Measurements from ENCODE around the gene CPNE7.
A peak's percentile ranks its signal among the peaks of the same experiment; 100 is the strongest.

CPNE7 gene

GRCh38 chr16:89552329-89552728, 23.2 kb upstream of the CPNE7 start:
- Mint-ChIP-seq H3K27ac (peak overlapping the region; percentile 57), H3K9me3 (no peaks in the 10 kb centered on the region), H3K36me3 (ENCODE audit: low read depth) (peaks cover 64% of the 10 kb centered on the region)

GRCh38 chr16:89552913-89553312, 22.6 kb upstream of the CPNE7 start:
- H3K36me3 Mint-ChIP-seq (ENCODE audit: low read depth), result peaks cover 68% of the 10 kb centered on the region
- H3K4me3 Mint-ChIP-seq, result no peak overlapping the region
- H3K27me3 Mint-ChIP-seq (ENCODE audit: low read depth, poor library complexity), result peaks cover 2% of the 10 kb centered on the region
- DNase-seq, result no peak
- H3K9me3 Mint-ChIP-seq, result no peaks in the 10 kb centered on the region
- TF ChIP-seq CTCF (IDR thresholded peaks at IDR 0.05), result no peak
- H3K27ac Mint-ChIP-seq, result no peak overlapping the region
- H3K4me1 Mint-ChIP-seq, result peaks cover 16% of the 10 kb centered on the region

More at GRCh38 chr16:89552329-89552728, 23.2 kb upstream of the CPNE7 start:
- H3K27me3 Mint-ChIP-seq (ENCODE audit: low read depth, poor library complexity), result peaks cover 2% of the 10 kb centered on the region
- no peak for TF ChIP-seq CTCF (IDR thresholded peaks at IDR 0.05)
- DNase-seq, result no peak
- peaks cover 12% of the 10 kb centered on the region for H3K4me1 Mint-ChIP-seq
- H3K4me3 Mint-ChIP-seq, result no peak overlapping the region

GRCh38 chr16:89553733-89554132, 21.8 kb upstream of the CPNE7 start:
- H3K27me3 Mint-ChIP-seq (ENCODE audit: low read depth, poor library complexity), result no peaks in the 10 kb centered on the region
- no peak overlapping the region for H3K27ac Mint-ChIP-seq
- no peaks in the 10 kb centered on the region for H3K9me3 Mint-ChIP-seq
- no peak for DNase-seq
- H3K36me3 Mint-ChIP-seq (ENCODE audit: low read depth), result peaks cover 60% of the 10 kb centered on the region
- peaks cover 16% of the 10 kb centered on the region for H3K4me1 Mint-ChIP-seq
- H3K4me3 Mint-ChIP-seq, result no peak overlapping the region
- no peak for TF ChIP-seq CTCF (IDR thresholded peaks at IDR 0.05)

GRCh38 chr16:89554343-89554742, 21.2 kb upstream of the CPNE7 start:
- Mint-ChIP-seq H3K27me3 (ENCODE audit: low read depth, poor library complexity) (no peaks in the 10 kb centered on the region), H3K4me1 (peaks cover 17% of the 10 kb centered on the region), H3K4me3 (no peak overlapping the region), H3K27ac (no peak overlapping the region), H3K9me3 (no peaks in the 10 kb centered on the region), H3K36me3 (ENCODE audit: low read depth) (peaks cover 55% of the 10 kb centered on the region)
- DNase-seq, result no peak
- TF ChIP-seq CTCF (IDR thresholded peaks at IDR 0.05), result no peak

- Mint-ChIP-seq H3K27me3 (ENCODE audit: low read depth, poor library complexity) (no peaks in the 10 kb centered on the region), H3K4me1 (peaks cover 23% of the 10 kb centered on the region), H3K36me3 (ENCODE audit: low read depth) (peaks cover 46% of the 10 kb centered on the region), H3K27ac (no peak overlapping the region), H3K4me3 (no peak overlapping the region), H3K9me3 (no peaks in the 10 kb centered on the region)
- DNase-seq, result no peak
- TF ChIP-seq CTCF (IDR thresholded peaks at IDR 0.05), result no peak
Measured at GRCh38 chr16:89555265-89555664, 20.3 kb upstream of the CPNE7 start.

- Mint-ChIP-seq H3K9me3 (no peaks in the 10 kb centered on the region), H3K27me3 (ENCODE audit: low read depth, poor library complexity) (no peaks in the 10 kb centered on the region), H3K27ac (peak overlapping the region; percentile 74), H3K36me3 (ENCODE audit: low read depth) (peaks cover 41% of the 10 kb centered on the region), H3K4me1 (peaks cover 23% of the 10 kb centered on the region), H3K4me3 (no peak overlapping the region)
- no peak for DNase-seq
- no peak for TF ChIP-seq CTCF (IDR thresholded peaks at IDR 0.05)
Measured at GRCh38 chr16:89555780-89556179, 19.8 kb upstream of the CPNE7 start.
